ENCODE measurements around the gene TTPAL. TPM values are rescaled to one million over a fixed set of nuclear protein-coding genes. Genes with fewer than 3 reads are reported as not detected.

Gene TTPAL
- total RNA-seq, 1 experiment from 2014 or later: 20.4 TPM

DNA sequence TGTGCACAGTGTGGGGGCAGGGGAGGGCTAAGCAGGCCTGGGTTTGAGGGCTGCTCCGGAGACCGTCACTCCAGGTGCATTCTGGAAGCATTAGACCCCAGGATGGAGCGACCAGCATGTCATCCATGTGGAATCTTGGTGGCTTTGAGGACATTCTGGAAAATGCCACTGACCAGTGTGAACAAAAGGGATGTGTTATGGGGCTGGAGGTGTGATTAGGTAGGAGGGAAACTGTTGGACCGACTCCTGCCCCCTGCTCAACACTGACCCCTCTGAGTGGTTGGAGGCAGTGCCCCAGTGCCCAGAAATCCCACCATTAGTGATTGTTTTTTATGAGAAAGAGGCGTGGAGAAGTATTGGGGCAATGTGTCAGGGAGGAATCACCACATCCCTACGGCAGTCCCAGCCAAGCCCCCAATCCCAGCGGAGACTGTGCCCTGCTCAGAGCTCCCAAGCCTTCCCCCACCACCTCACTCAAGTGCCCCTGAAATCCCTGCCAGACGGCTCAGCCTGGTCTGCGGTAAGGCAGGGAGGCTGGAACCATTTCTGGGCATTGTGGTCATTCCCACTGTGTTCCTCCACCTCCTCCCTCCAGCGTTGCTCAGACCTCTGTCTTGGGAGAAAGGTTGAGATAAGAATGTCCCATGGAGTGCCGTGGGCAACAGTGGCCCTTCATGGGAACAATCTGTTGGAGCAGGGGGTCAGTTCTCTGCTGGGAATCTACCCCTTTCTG lies 44.0 kb upstream of the TTPAL start:
- Histone ChIP-seq H3K36me3 (ENCODE audit: control insufficient read depth in 1 of 2, insufficient read depth in 2 of 2, low read length in 2 of 2) (no peaks in the 10 kb centered on the region), H3K9me2 (ENCODE audit: insufficient read depth) (no peaks in the 10 kb centered on the region), H3K9ac (ENCODE audit: low read length) (no peak overlapping the region), H3K4me2 (ENCODE audit: low read length) (no peak overlapping the region), H3K4me3 (replicated peaks in 1 of 2; ENCODE audit: low read depth in 1 of 2, low read length in 2 of 2) (no peak overlapping the region), H3K9me3 (ENCODE audit: control insufficient read depth in 1 of 2, insufficient read depth in 1 of 2, low read depth in 1 of 2, low read length in 2 of 2) (no peaks in the 10 kb centered on the region), H3K4me1 (ENCODE audit: control insufficient read depth in 1 of 2, insufficient read depth in 2 of 2, low read length in 2 of 2) (no peaks in the 10 kb centered on the region), H4K20me1 (ENCODE audit: insufficient read depth) (no peaks in the 10 kb centered on the region), H3K27me3 (ENCODE audit: insufficient read depth, low read length) (no peaks in the 10 kb centered on the region), H3K79me2 (ENCODE audit: insufficient read depth, low read length) (no peaks in the 10 kb centered on the region), H2AFZ (ENCODE audit: low read depth, low read length, poor library complexity, severe bottlenecking) (no peak overlapping the region), H3K27ac (ENCODE audit: low read depth, low read length) (no peak overlapping the region)
- RAD21 ChIA-PET (ENCODE audit: low non-redundant PET in 1 of 2, low total read pairs in 2 of 2, uncharacterized antibody in 2 of 2, unreplicated experiment in 2 of 2): no interaction called here
- BruUV-seq (replicated peaks): no TSS peak
- ATAC-seq (peak; percentile 52), DNase-seq (ENCODE audit: low read depth, low spot score) (no peak)
- no peak for TF ChIP-seq TCF7L2 (IDR thresholded peaks at IDR 0.05; ENCODE audit: borderline replicate concordance, extremely low read depth, insufficient read depth, insufficient read length)
- TF ChIP-seq, protein P1, sequence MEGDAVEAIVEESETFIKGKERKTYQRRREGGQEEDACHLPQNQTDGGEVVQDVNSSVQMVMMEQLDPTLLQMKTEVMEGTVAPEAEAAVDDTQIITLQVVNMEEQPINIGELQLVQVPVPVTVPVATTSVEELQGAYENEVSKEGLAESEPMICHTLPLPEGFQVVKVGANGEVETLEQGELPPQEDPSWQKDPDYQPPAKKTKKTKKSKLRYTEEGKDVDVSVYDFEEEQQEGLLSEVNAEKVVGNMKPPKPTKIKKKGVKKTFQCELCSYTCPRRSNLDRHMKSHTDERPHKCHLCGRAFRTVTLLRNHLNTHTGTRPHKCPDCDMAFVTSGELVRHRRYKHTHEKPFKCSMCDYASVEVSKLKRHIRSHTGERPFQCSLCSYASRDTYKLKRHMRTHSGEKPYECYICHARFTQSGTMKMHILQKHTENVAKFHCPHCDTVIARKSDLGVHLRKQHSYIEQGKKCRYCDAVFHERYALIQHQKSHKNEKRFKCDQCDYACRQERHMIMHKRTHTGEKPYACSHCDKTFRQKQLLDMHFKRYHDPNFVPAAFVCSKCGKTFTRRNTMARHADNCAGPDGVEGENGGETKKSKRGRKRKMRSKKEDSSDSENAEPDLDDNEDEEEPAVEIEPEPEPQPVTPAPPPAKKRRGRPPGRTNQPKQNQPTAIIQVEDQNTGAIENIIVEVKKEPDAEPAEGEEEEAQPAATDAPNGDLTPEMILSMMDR (IDR thresholded peaks at IDR 0.05 in 2 of 3, conservative IDR thresholded peaks at IDR 0.05 in 1 of 3; ENCODE audit: borderline replicate concordance in 1 of 3, insufficient read depth in 1 of 3, low read depth in 2 of 3, low read length in 2 of 3): peak in 2 of 3 experiments; percentile 13 to 25; a peak in 1 of 6 replicates
- TF ChIP-seq EZH2phosphoT487 (IDR thresholded peaks at IDR 0.05; ENCODE audit: borderline replicate concordance): no peak
- CTCF ChIA-PET: no interaction called here
- POLR2A ChIA-PET: no interaction called here
- intact Hi-C loops (cut with micrococcal nuclease): no loop called here

All from HCT116 (cell line).